ENCODE data around the gene GLCCI1.

DNA sequence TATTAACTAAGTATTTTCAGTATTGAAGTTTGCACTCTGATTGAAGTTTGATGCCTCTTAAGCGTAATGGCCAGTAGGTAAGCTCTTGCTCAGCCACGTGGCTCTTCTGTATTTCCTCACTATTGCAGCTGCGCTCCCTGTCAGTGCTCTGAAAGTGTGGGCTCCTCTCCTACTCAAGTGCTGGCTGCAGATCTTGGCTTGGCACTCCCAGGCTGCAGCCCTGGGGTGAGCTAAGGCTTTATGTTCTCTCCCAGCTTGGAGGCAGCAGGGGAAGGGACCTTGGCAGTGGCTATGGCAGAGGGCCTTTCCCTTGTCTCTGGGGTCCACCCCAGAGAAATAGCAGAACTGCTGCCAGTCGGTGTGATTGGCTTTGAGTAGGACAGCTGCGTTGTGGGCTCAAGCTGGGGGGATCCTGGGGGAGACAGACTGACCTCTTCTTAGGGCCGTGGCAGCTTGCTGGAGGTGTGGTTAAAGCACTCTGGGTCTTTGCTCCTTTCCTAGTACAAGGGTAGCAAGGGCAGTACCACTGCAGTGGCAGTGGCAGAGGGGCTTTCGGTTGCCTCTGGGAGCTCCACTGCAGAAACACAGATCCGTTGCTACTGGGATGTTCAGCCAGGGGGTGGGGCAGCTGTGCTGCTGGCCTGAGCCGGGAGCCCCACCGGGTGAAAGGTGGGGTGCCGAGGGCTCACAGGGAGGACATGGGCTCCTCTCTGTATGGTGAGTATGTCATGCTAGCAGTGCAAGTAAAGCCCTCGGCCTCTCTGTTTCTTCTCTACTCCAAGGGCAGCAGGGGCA is 100.5 kb downstream of the GLCCI1 start:
- TF ChIP-seq CTCF (conservative IDR thresholded peaks at IDR 0.05; ENCODE audit: low read length) (no peak), EZH2phosphoT487 (IDR thresholded peaks at IDR 0.05; ENCODE audit: borderline replicate concordance) (no peak)
